Progenitor cell of endocrine pancreas (in vitro differentiated cells): ENCODE measurements around the gene MAPK11. TPM values are rescaled to one million over a fixed set of nuclear protein-coding genes. Genes with fewer than 3 reads are reported as not detected.

Experiments used
- DNase-seq: peaks from one replicate; pipeline ENCODE4 v3.0.0; 2021; ENCODE audit warnings: low spot score; ENCODE audit not compliant: unreplicated experiment
- H3K27ac Mint-ChIP-seq: 2 replicates; pipeline ENCODE4 v1.8.0; 2021; ENCODE audit warnings: mild to moderate bottlenecking, moderate library complexity, mixed read lengths
- H3K27me3 Mint-ChIP-seq: 2 replicates; pipeline ENCODE4 v1.8.0; 2021; ENCODE audit warnings: mixed read lengths
- H3K36me3 Mint-ChIP-seq: 2 replicates; pipeline ENCODE4 v1.8.0; 2022; ENCODE audit warnings: mixed read lengths; ENCODE audit not compliant: insufficient read depth
- H3K4me1 Mint-ChIP-seq: 2 replicates; pipeline ENCODE4 v1.8.0; 2021; ENCODE audit warnings: low read depth, mixed read lengths
- H3K4me3 Mint-ChIP-seq: 2 replicates; pipeline ENCODE4 v1.8.0; 2021; ENCODE audit warnings: low read depth, mild to moderate bottlenecking, moderate library complexity, mixed read lengths
- H3K9me3 Mint-ChIP-seq: 2 replicates; pipeline ENCODE4 v1.8.0; 2021; ENCODE audit warnings: low read depth, mixed read lengths
- total RNA-seq: library from RNA; stranded (reverse); gene quantifications from 2 replicates; pipeline ENCODE4 v1.2.1, GENCODE V29; 2021
- TF ChIP-seq, protein P1 (sequence below): fragments of 200-600 bp; sonication (generic); IDR thresholded peaks from one replicate; pipeline ENCODE4 v1.5.0; 2021; ENCODE audit warnings: antibody characterized with exemption, mild to moderate bottlenecking; ENCODE audit not compliant: unreplicated experiment

The MAPK11 gene
- total RNA-seq, 1 donor from 2014 or later, result 2.3 TPM

DNA sequence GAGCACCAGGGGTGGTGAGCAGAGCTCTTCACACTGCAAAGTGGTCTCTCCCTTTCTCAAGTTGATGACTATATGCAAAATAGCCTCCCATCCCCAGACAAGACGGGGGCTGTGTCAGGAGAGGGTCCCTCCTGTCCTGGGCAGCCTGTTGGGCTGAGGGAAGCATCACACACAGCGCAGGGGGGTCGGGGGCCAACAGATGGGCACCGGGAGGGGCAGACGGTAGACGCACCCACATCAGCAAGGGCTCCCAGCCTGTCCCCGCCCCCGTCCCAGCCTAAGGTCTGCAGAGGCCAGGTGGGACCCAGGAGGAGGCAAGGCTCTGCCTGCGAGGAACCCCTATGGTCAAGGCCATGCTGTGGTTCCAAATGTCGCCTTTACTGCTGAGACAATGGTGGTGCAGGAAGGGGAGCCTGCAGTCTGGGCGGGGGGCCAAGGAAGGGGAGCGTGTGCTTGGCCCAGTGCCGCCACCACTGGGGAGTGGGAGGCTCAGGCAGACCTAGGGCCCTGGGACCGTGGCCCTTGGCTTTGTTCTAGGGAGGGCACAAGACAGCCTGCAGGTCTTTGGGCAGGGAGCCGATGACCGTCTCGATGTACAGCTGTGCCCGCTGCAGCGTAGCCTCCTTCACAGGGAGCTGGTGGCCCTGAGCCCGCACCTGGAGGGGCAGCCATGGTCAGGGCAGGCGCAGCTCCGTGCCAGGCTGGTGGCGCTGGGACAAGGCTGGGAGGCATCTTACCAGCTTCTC is 41.6 kb upstream of the MAPK11 start:
- no peak overlapping the region for H3K4me3 Mint-ChIP-seq

DNA sequence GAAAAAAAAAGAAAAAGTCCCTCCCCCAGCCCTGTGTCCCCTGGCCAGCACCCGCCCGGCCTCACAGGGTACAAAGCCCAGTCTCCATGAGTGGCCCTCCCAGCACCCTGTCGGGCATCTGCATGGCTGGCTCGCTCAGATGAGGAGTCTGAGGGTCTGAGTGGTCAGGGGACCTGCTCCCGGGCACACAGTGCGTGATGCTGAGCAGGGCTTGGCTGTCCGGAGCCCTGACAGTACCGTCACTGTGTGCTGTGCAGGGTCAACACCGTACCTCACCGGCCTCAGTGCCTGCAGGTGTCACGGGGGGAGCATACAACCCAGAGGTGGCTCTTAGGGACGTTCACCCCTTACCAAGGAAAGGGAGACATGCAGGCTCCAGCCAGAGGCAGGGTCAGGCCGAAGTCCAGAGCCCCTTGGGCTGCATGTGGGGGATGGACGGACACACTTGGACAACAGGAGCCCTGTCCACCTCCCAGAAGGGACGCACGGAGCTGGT is 40.8 kb upstream of the MAPK11 start:
- DNase-seq, result no peak
- Mint-ChIP-seq H3K36me3 (peaks cover 6% of the 10 kb centered on the region), H3K9me3 (no peaks in the 10 kb centered on the region), H3K27ac (no peak overlapping the region), H3K4me3 (no peak overlapping the region), H3K27me3 (peaks cover 3% of the 10 kb centered on the region), H3K4me1 (peaks cover 6% of the 10 kb centered on the region)
- TF ChIP-seq, protein P1, sequence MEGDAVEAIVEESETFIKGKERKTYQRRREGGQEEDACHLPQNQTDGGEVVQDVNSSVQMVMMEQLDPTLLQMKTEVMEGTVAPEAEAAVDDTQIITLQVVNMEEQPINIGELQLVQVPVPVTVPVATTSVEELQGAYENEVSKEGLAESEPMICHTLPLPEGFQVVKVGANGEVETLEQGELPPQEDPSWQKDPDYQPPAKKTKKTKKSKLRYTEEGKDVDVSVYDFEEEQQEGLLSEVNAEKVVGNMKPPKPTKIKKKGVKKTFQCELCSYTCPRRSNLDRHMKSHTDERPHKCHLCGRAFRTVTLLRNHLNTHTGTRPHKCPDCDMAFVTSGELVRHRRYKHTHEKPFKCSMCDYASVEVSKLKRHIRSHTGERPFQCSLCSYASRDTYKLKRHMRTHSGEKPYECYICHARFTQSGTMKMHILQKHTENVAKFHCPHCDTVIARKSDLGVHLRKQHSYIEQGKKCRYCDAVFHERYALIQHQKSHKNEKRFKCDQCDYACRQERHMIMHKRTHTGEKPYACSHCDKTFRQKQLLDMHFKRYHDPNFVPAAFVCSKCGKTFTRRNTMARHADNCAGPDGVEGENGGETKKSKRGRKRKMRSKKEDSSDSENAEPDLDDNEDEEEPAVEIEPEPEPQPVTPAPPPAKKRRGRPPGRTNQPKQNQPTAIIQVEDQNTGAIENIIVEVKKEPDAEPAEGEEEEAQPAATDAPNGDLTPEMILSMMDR, result no peak

More for the DNA sequence above, 41.6 kb upstream of the MAPK11 start:
- no peak overlapping the region for H3K27ac Mint-ChIP-seq
- peaks cover 6% of the 10 kb centered on the region for H3K36me3 Mint-ChIP-seq
- no peaks in the 10 kb centered on the region for H3K9me3 Mint-ChIP-seq
- no peak for DNase-seq
- peaks cover 2% of the 10 kb centered on the region for H3K4me1 Mint-ChIP-seq
- peaks cover 3% of the 10 kb centered on the region for H3K27me3 Mint-ChIP-seq
- TF ChIP-seq, protein P1, result no peak

DNA sequence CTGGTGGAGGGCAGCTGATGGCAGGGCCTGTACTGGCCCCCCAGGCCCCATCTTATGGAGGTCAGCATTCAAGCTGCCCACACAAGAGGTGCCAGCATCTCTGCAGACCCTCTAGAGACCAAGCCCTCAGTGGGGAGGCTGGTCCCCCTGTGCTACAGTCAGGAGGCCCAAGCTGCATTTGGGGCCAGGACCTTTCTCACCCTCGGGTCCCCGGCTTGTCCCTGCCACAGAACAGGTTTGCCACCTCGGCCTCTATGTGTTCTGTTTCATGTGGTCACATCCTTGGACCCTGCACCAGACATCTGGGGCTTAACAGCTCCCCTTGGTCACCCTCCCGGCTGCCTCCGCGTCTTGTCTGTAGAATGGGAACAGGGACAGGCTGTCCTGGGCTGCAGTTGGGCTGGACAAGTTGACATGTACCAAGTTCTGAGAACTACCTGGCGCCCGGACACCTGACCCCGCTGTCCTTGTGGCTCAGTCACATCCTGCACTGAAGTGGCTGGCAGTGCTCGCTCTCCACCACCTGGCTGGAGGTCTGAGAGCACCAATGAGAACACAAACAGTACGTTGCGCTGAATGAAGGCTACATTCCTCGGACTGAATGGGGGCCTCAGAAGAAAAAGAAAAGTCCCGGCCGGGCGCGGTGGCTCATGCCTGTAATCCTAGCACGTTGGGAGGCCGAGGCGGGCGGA is 40.0 kb upstream of the MAPK11 start:
- no peak for DNase-seq
- no peaks in the 10 kb centered on the region for H3K9me3 Mint-ChIP-seq
- TF ChIP-seq, protein P1, result no peak
- no peak overlapping the region for H3K4me3 Mint-ChIP-seq
- no peaks in the 10 kb centered on the region for H3K27me3 Mint-ChIP-seq
- H3K36me3 Mint-ChIP-seq, result peaks cover 3% of the 10 kb centered on the region
- H3K27ac Mint-ChIP-seq, result no peak overlapping the region
- H3K4me1 Mint-ChIP-seq, result peaks cover 9% of the 10 kb centered on the region

DNA sequence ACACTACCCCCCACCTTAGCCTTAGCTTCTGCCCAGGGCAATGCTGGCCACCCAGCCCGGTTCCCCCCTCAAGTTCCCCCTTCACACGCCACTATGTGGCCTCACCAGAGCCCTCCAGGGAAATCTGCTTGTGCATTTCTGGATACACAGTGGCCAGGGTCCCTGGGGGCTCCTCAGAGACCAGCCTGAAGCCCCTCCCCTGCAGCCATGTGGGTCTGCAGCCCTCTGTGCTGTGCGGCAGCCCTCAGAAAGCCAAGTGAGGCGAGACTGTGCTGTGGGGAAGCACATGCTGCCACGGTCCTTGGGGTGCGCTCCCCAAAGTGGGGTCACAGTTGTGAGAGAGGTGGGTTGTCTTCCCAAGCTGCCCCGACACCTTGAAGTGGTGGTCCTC is 39.4 kb upstream of the MAPK11 start:
- TF ChIP-seq, protein P1, result no peak
- Mint-ChIP-seq H3K36me3 (peaks cover 3% of the 10 kb centered on the region), H3K27me3 (no peaks in the 10 kb centered on the region), H3K27ac (no peak overlapping the region), H3K4me3 (no peak overlapping the region), H3K4me1 (peaks cover 13% of the 10 kb centered on the region), H3K9me3 (no peaks in the 10 kb centered on the region)
- DNase-seq, result no peak

DNA sequence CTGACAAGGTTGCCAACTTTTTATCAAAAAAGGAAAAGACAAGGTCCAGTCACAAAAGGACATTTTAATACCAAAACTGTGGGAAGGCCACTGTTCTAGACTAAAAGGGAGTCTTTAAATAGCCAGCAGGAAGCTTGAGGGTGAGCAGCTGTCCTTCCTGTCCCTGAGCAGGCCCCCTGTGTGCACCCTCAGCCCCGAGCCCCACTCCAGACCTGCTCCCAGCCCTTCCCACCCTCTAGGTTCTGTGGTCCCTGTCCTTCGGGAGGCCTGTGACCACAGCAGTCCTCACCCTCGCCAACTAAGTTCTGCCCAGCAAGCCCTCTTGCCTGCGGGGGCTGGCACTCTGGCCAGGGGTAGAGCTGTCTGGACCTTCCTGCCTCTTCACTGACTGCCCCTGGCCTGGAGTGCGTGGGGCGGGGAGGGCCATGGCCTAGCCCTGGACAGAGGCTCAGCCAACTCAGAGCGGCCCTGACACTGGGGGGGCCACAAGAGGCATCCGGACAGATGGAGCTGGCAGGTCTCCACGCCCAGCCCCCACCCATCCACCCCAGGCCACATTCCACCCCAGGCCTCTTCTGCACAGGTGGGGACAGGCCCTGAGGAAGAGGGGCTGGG is 38.9 kb upstream of the MAPK11 start:
- H3K4me1 Mint-ChIP-seq, result peaks cover 16% of the 10 kb centered on the region
- peaks cover 1% of the 10 kb centered on the region for H3K36me3 Mint-ChIP-seq
- H3K27ac Mint-ChIP-seq, result peak overlapping the region; percentile 25
- H3K27me3 Mint-ChIP-seq, result no peaks in the 10 kb centered on the region
- DNase-seq, result no peak
- H3K4me3 Mint-ChIP-seq, result peak overlapping the region; percentile 64
- TF ChIP-seq, protein P1, result no peak
- H3K9me3 Mint-ChIP-seq, result no peaks in the 10 kb centered on the region
